ENCODE measurements around the gene ZSCAN2.
"Not testable (repeated sequence)": the region's sequence is repeated elsewhere in the genome, so short reads cannot be mapped to it uniquely, and the experiment has no call there.

Gene ZSCAN2

GRCh38 chr15:84638103-84638502 is 37.3 kb downstream of the ZSCAN2 start:
- DNase-seq (ENCODE audit: low read depth in 2 of 2), result no peak

DNA sequence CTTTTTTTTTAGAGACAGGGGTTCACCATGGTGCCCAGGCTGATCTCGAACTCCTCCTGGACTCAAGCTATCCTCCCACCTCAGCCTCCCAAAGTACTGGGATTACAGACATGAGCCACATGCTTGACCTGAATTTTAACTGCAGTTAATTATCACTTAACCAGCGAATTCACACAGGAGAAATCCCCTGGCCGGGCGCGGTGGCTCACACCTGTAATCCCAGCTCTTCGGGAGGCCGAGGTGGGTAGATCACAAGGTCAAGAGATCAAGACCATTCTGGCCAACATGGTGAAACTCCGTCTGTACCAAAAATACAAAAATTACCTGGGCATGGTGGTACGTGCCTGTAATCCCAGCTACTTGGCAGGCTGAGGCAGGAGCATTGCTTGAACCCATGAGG is 41.1 kb downstream of the ZSCAN2 start:
- not testable (repeated sequence) for DNase-seq (ENCODE audit: low read depth in 2 of 2)

DNA sequence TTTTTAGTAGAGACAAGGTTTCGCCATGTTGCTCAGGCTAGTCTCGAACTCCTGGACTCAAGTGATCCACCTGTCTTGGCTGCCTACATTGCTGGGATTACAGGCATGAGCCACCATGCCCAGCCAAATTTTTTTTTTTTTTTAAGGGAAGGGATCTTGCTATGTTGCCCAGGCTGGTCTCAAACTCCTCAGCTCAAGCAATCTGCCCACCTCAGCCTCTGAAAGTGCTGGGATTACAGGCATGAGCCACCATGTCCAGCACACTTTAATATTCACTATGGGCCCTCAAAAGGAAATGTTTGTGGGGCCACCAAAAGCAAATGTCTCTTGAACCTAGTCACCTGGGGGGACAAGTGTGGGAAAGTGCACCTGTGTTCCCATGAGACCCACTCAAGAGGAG is 41.8 kb downstream of the ZSCAN2 start:
- not testable (repeated sequence) for DNase-seq (ENCODE audit: low read depth in 2 of 2)

GRCh38 chr15:84643838-84644237 is 43.0 kb downstream of the ZSCAN2 start:
- no peak for DNase-seq (ENCODE audit: low read depth in 2 of 2)

DNA sequence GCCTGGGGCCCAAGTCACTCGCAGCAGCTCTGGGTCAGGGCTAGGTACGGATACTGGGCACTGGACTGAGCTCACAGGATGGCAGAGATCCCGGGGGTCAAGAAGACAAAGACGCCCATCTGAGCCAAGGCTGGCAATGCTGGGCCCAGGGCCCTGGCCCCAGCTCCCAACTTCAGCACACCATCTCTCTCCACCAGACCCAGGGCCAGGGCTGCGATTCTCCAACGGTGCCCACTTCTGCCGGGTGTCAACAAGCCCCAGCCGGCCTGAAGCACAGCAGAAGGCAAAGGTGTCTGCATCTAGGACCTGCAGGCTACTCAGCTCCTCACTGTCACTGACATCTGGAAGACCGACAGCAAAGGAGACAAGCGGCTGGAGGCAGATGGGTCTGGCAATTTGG is 44.7 kb downstream of the ZSCAN2 start:
- no peak for DNase-seq (ENCODE audit: low read depth in 2 of 2)

DNA sequence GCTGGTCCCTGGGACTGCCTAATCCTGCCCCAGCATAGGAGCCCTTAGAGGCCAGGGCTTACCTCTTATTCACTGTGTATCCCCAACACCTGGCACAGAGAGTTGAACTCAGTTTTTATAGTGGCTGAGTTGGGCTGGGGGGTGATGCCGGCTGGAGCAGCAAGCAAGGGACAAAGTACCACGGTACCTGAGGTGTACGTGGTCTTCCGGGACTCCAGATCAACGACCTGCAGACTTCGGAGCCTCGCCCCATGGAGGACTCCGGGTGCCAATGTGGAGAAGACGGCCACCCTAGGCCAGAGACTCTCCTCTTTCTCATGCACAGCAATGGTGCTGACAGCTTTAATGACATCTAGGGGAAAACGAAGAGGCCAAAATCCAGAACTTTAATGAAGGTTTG is 45.2 kb downstream of the ZSCAN2 start:
- no peak for DNase-seq (ENCODE audit: low read depth in 2 of 2)

DNA sequence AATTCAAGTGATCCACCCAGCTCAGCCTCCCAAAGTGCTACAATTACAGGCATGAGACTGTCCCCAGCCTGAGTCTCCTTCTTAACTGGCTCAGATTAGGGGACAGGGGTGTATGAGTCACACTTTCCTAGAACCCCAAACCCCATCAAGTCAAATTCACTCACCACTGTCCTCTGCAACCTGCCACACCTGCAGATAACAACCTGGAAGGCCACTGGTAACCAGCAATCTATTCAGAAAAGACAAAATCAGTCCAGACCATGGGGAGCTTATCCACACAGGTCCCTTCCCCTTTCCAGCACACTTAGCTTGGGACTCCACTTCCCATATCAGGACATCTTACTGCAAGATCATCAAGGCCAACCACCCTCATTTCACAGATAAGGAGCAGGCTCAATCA is 46.9 kb downstream of the ZSCAN2 start:
- DNase-seq (ENCODE audit: low read depth in 2 of 2), result no peak

GRCh38 chr15:84648539-84648938 is 47.7 kb downstream of the ZSCAN2 start:
- DNase-seq (ENCODE audit: low read depth in 2 of 2), result no peak

DNA sequence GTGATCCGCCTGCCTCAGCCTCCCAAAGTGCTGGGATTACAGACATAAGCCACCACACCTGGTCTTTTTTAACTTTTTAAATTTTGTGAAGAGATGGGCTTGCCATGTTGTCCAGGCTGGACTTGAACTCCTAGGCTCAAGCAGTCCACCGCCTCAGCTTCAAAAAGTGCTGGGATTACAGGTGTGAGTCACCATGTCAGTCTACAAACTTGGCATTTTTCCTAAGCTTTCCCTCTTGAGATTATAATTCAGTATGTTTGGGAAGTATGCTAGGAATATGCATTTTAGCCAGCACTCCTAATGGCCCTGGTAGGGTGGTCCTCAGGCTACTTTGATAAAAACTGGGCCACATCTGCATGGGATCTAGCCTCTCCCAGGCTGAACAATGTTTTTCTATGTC is 48.9 kb downstream of the ZSCAN2 start:
- no peak for DNase-seq (ENCODE audit: low read depth in 2 of 2)

GRCh38 chr15:84653584-84653909 is 52.7 kb downstream of the ZSCAN2 start:
- DNase-seq (ENCODE audit: low read depth in 2 of 2), result no peak

DNA sequence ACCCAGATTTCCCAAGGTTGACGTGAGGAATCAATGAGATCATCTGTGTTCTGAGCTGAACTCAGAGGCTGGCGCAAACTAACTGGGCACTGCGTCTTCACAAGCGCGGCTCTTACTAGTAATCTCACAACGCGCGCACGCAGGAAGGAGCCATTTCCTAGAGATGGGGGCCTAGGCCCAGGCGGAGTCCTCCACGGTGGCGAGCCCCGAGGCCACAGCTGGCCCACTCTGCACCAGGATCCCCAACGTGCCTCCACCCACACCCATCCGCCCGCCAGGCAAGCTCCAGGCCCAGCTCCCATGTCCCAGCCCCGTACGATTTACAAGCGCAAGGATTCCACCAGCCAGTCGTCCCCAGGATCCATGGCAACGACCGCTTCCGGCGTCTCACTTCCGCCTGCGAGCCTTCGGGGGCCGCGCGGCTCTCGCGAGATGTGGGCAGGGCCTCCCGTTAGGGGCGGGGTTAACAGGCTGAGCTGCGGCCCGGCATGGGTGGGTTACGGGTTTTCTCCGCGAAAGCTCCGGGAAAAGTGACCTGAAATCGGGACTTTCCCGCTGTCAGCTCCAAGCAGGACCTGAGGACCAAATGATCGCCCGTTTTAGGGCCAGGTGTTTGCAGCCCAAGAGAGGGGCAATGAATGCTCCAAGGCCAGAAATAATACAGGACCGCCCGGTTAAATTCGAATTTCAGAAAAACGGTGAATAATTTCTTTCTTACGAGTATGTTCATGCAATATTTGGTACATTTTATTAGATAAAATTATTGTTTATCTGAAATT is 53.3 kb downstream of the ZSCAN2 start, which contains the start of gene WDR73:
Gene WDR73, minus strand, starts transcription at position 374 of the 779 bp plus-strand sequence. Its CDS starts 9 bp downstream, at position 365.
- peak; percentile 79 to 83 for DNase-seq (ENCODE audit: low read depth in 2 of 2)

DNA sequence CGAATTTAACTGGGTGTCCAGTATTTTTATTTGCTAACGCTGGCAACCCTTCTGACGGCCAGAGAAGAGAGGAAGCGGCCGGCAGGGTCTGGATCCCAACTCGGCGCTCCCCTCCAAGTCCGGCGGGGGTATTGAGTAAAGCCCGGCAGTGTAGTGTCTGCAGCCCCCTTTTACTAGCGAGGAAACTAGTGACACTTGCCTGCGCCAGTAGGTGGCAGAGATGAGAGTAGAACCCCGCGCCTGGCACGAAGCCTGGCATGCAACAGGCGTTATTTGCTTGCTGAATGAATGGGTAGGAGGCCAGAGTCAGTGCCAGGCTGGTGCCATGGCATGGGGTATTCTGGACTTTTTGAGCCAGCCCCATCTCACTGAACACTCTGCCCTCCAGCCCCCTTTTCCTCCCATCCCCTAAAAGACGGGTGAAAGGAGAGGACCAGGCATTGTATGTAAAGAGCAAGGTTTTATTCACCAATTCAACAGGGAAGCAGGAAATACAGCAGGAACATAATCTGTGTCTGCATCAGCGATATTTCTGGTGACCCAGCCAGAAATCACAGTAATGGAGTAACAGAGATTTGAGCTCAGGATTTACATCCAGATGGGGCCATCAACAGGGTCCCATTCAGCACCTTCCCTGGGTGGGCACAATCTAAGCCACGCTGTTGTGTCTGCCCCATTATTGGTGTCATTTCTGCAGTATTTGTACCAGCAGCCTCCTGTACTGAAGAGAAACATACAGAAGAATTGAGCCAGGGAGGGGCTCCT is 54.1 kb downstream of the ZSCAN2 start:
- peak; percentile 50 to 52 for DNase-seq (ENCODE audit: low read depth in 2 of 2)

- no peak for DNase-seq (ENCODE audit: low read depth in 2 of 2)
These were observed 56.2 kb downstream of the ZSCAN2 start for GRCh38 chr15:84656972-84657371.

DNA sequence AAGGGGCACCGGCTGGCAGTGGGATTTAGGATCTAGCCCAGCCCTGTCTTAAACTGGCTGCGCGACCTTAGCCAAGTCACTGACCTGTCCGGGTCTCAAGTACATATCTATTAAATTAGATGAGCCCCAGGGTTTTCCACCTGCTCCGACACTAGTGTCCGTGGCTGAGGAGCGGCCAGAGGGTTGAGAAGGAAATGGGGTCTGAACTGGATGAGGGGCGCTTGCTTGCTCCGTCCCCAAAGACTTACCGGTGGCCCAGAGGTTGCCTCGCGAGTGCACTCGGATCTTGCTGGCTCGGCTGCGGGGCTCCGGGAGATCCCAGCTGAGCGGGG is 56.9 kb downstream of the ZSCAN2 start:
- DNase-seq (ENCODE audit: low read depth in 2 of 2), result no peak

DNA sequence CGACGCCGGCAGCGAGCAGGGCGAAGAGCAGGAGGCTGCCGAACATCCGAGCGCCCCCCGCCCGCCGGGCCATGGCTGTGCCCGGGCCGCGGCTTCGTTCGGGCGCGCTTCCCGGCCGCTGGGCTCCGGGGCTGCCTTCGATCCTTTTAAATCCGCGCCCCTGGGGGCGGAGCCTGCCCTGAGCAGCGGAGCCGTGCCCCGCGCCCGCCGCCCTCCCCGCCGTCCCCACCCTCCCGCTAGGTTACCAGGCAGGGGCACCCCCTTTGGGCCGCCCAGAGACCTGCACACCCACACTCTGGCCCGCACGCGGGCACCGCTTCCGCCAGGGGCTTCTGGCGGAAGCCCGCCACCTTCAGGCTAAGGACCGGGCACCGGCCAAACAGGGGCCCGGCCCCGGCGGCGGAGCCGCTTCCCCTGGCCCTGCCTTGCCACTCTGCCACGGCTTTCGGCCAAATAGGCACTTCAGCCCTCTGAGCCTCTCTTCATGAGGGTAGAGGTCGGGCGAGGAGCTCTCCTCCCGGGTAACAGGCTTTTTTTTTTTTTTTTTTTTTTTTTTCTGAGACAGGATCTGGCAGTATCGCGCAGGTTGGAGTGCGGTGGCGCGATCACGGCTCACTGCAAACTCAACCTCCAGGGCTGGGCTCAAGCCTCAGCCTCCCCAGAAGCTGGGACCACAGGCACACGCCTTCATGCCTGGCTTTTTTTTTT is 57.4 kb downstream of the ZSCAN2 start, which contains the start of gene NMB:
Gene NMB, minus strand, starts transcription at position 120 of the 708 bp plus-strand sequence. Its CDS starts 47 bp downstream, at position 73.
- peak in 1 of 2 experiments; percentile 20 for DNase-seq (ENCODE audit: low read depth in 2 of 2)

DNA sequence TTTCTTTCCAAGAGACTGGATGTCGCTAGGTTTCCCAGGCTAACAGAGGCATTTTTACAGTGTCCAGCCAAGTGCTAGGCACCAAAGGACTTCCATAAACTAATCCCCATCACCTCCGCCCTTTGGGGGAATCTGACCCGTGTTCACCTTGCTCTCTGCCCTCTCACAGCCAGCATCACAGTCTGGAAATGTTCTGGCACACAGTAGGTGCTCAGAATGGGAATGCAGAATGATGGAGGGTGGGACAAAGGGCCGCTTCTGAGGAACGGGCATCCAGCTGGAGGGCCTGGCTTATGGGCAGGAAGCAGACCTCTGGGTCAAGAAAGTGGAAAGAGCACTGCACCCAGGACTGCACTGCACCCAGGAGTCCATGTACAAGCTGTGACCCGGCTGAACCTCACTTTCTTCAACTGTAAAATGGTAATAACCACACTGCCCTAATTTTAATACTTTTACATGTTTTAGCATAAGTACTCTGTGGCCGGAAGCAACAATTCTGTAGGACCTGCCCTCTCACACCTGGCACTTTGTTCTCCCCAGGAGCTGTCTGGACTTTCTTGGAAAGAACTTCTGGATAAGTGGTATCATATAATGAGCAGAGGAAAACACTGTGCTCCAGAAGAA is 58.1 kb downstream of the ZSCAN2 start:
- no peak for DNase-seq (ENCODE audit: low read depth in 2 of 2)

DNA sequence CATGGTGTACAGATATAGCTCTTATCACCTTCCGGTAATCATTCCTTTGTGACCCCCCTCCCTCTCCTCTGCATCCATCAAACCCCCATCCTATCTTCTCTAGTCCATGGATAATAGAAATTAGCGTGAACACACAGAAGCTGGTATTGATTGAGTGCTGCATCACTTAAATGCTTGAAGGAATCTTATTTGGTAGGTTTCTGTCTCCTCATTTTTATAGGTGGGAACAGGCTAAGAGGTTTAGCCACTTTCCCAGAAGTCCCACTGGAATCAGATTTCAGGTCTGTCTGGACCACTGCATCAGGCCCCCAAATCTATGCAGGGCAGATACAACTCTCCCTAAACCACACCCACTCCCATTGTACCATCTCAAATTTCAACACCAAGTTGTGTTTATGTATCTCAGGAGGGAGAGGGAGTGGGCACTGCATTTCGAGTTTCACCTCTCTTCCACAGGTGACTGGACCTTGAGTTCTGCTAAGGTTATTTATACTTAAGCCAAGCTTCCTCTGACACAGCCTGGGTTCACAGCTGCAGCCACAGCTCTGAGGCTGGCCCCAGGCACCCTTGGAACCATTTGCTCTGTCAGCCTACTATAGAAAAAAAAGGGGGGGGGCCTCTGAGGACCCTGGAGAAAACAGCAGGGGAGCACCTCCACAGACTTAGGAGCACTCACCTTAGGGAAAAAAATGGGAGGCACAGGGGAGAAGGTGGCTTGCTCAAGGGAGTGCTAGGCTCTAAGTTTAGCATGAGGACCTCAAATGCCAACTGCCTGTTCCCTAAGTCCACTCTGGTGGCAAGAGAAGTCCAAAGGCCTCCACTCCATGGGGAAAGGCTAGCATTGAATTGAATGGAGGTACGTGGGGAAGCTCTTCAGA is 59.3 kb downstream of the ZSCAN2 start:
- DNase-seq (ENCODE audit: low read depth in 2 of 2), result no peak

DNA sequence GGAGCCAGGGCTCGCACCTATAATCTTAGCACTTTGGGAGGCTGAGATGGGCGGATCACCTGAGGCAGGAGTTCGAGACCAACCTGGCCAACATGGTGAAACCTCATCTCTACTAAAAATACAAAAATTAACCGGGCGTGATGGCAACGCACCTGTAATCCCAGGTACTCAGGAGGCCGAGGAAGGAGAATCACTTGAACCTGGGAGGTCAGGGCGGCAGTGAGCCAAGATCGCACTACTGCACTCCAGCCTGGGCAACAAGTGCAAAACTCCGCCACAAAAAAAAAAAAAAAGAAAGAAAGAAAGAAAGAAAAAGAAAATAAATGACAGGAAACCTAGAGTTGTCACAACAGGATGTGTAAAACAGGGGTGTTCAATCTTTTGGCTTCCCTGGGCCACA is 60.2 kb downstream of the ZSCAN2 start:
- DNase-seq (ENCODE audit: low read depth in 2 of 2), result no peak

DNA sequence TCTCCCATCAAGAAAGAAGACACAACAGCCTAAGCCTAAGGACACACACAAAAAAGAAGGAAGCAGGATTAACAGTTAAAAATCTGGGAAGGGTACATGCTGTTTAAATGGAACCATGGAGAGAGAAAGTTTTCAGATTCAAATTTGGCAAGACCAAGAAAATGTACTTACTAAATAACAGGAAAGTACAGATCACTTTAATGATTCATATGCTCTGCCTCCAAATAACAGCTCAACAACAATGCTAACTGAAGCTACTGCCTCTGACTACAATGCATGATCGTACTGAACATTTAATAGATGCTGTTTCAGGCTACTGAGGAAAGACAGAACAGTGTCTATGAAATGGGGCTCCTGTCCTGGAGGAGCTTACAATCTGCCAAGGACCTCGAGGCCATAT is 65.6 kb downstream of the ZSCAN2 start:
- no peak for DNase-seq (ENCODE audit: low read depth in 2 of 2)

- DNase-seq (ENCODE audit: low read depth in 2 of 2), result no peak
These were observed 67.6 kb downstream of the ZSCAN2 start for GRCh38 chr15:84668221-84668982.

Data from fibroblast of skin of left biceps (primary cell).